Stimulated activated CD4-positive, alpha-beta T cell treated with anti-CD3 and anti-CD28 coated beads, Interleukin-12 subunit alpha, Interleukin-12 subunit beta, amount 100 ng/mL, for 24 hours (primary cell): ENCODE measurements around the gene SWSAP1.
"Not testable (repeated sequence)": the region's sequence is repeated elsewhere in the genome, so short reads cannot be mapped to it uniquely, and the experiment has no call there.

Experiments used
- DNase-seq, 2 experiments: peaks; one replicate each; pipeline ENCODE4 v3.0.0-alpha.2; 2020; ENCODE audit warnings: low read depth in 2 of 2

Gene SWSAP1

GRCh38 chr19:11374433-11375142, at the start of gene SWSAP1:
SWSAP1 (plus strand) TSS chr19:11374666; CDS start chr19:11374681, 15 bp downstream.
- peak; percentile 91 to 95 for DNase-seq

GRCh38 chr19:11324748-11325389, 49.6 kb upstream of the SWSAP1 start:
- no peak for DNase-seq

- DNase-seq, result no peak
Measured at GRCh38 chr19:11325544-11325943, 48.9 kb upstream of the SWSAP1 start.

- DNase-seq, result no peak
Measured at GRCh38 chr19:11330127-11330526, 44.3 kb upstream of the SWSAP1 start.

GRCh38 chr19:11331502-11331901, 43.0 kb upstream of the SWSAP1 start:
- no peak for DNase-seq

- no peak for DNase-seq
Measured at GRCh38 chr19:11332822-11333221, 41.6 kb upstream of the SWSAP1 start.

GRCh38 chr19:11333838-11334237, 40.6 kb upstream of the SWSAP1 start:
- not testable (repeated sequence) for DNase-seq

- no peak for DNase-seq
Measured at GRCh38 chr19:11335449-11336146, 38.9 kb upstream of the SWSAP1 start.

GRCh38 chr19:11337080-11337479, 37.4 kb upstream of the SWSAP1 start:
- no peak for DNase-seq

GRCh38 chr19:11338121-11338520, 36.3 kb upstream of the SWSAP1 start:
- no peak for DNase-seq

- DNase-seq, result no peak
Measured at GRCh38 chr19:11338569-11339253, 35.8 kb upstream of the SWSAP1 start.

- DNase-seq, result peak; percentile 72 to 89
Measured at GRCh38 chr19:11339254-11340098, 35.0 kb upstream of the SWSAP1 start, which contains the start of gene RAB3D. RAB3D (minus strand) TSS chr19:11339657; CDS start chr19:11337399, 2,258 bp downstream.

- not testable (repeated sequence) for DNase-seq
Measured at GRCh38 chr19:11340099-11340467, 34.4 kb upstream of the SWSAP1 start.

- DNase-seq, result no peak
Measured at GRCh38 chr19:11342429-11342828, 32.0 kb upstream of the SWSAP1 start.

- DNase-seq, result no peak
Measured at GRCh38 chr19:11345122-11345803, 29.2 kb upstream of the SWSAP1 start.

- peak; percentile 94 to 98 for DNase-seq
Measured at GRCh38 chr19:11346104-11346940, 28.1 kb upstream of the SWSAP1 start, which contains the start of the genes CCDC159 and TMEM205. CCDC159 (plus strand) TSS chr19:11346519; CDS start chr19:11346607, 88 bp downstream. TMEM205 (minus strand) TSS chr19:11346268; CDS start chr19:11345619, 649 bp downstream.

GRCh38 chr19:11347546-11348039, 26.9 kb upstream of the SWSAP1 start:
- no peak for DNase-seq

GRCh38 chr19:11349171-11349570, 25.3 kb upstream of the SWSAP1 start:
- DNase-seq, result no peak

GRCh38 chr19:11354102-11354501, 20.4 kb upstream of the SWSAP1 start:
- DNase-seq, result not testable (repeated sequence)
